ENCODE results near the gene PPP1R1A.

- TF ChIP-seq CTCF (conservative IDR thresholded peaks at IDR 0.05; ENCODE audit: low read depth, low read length) (no peak), EZH2 (IDR thresholded peaks at IDR 0.05; ENCODE audit: low read length, unreplicated experiment) (no peak), EZH2phosphoT487 (IDR thresholded peaks at IDR 0.05; ENCODE audit: borderline replicate concordance, low read length) (no peak)
These were observed 420 bp upstream of the PPP1R1A start for GRCh38 chr12:54588890-54589267.
